BJ (cell line): Measurements from ENCODE around the gene TRPV4. TPM values are rescaled to one million over a fixed set of nuclear protein-coding genes. Genes with fewer than 3 reads are reported as not detected.

Experiments used
- CTCF ChIA-PET: fragments of 350-600 bp; formaldehyde crosslinking; extraction: SDS; loops from one replicate; lab custom pipeline; 2021; ENCODE audit warnings: antibody characterized with exemption, inconsistent platforms; lab: Yijun Ruan, JAX
- POLR2A ChIA-PET: fragments of 300-600 bp; sonication (Branson Sonifier 250); formaldehyde crosslinking; extraction: SDS; loops from one replicate; lab custom pipeline; 2021; ENCODE audit warnings: antibody characterized with exemption; lab: Charles Lee
- DNase-seq: peaks from one replicate; pipeline ENCODE4 v3.0.0-alpha.2; 2011; ENCODE audit warnings: low read depth
- H3K27me3 ChIP-seq: 2 replicates; pipeline ENCODE4 v1.6.0; 2011; ENCODE audit warnings: low read length; ENCODE audit not compliant: control insufficient read depth, insufficient read depth
- H3K36me3 ChIP-seq: 2 replicates; pipeline ENCODE4 v1.5.1; 2011; ENCODE audit warnings: low read length; ENCODE audit not compliant: control insufficient read depth, insufficient read depth
- H3K4me3 ChIP-seq: 2 replicates; pipeline ENCODE4 v1.5.1; 2011; ENCODE audit warnings: low read depth, mild to moderate bottlenecking, control low read depth, low read length
- polyA plus RNA-seq: library from polyadenylated mRNA; depleted of rRNA; stranded (reverse); fragments of >200 nt; gene quantifications from 2 replicates; pipeline ENCODE4 v1.2.3, GENCODE V29; 2011
- TF ChIP-seq, protein P1 (sequence below): IDR thresholded peaks from 2 replicates; pipeline ENCODE4 v1.5.1; 2011; ENCODE audit warnings: low read depth, mild to moderate bottlenecking, control low read depth, inconsistent platforms, low read length, moderate library complexity; ENCODE audit not compliant: insufficient read depth

The TRPV4 gene
- polyA plus RNA-seq, 1 experiment: 13.4 TPM

DNA sequence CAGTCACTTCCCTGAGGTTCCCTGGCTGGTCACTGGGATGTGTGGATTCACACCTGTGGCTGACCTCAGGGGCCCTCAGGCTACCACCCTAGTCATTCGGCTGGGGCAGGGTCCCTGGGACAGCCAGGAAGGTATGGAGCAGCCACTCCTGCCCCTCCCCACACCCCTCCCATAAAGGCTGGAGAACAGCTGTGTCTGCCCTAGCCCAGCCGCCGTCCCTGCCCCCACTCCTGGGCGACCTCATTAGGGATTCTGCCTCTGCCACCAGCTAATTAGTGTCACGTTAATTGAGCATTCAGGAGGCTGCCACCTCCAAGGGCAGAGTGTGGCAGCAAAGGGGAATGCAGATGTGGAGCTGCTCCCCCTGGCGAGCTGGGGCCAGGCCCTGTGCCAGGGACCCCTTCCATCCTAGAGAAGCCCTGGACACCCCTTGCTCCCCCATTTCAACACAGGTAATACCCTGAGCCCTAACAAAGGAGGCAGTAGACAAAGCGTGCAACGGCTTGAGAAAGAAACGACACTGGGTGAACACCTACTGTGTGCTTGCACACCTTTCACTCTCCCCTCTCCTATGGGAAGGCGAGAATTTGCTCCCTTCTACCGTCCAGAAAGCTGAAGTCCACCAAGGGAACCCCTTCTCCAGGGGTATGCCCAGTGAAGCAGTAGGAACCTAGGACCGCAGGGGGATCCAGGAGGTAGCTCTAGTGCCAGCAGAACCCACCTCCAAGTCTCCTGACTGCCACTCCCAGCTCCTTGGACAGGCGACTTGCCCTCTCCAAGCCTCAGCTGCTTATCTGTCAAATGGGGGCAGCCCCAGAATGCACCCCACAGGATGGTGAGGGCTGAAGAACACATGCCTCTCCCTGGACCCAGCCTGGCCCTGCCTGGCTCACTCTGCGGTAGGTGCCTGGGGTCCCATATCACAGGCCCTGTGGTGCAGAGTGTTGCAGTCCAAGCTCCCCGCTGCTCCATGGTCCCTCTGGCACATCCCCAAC is 74.5 kb downstream of the TRPV4 start:
- ChIA-PET POLR2A (no interaction called here), CTCF (no interaction called here)
- no peak overlapping the region for H3K4me3 ChIP-seq
- H3K36me3 ChIP-seq: no peaks in the 10 kb centered on the region
- H3K27me3 ChIP-seq: peaks cover 2% of the 10 kb centered on the region; the same call in 1 of the 2 replicates
- TF ChIP-seq, protein P1, sequence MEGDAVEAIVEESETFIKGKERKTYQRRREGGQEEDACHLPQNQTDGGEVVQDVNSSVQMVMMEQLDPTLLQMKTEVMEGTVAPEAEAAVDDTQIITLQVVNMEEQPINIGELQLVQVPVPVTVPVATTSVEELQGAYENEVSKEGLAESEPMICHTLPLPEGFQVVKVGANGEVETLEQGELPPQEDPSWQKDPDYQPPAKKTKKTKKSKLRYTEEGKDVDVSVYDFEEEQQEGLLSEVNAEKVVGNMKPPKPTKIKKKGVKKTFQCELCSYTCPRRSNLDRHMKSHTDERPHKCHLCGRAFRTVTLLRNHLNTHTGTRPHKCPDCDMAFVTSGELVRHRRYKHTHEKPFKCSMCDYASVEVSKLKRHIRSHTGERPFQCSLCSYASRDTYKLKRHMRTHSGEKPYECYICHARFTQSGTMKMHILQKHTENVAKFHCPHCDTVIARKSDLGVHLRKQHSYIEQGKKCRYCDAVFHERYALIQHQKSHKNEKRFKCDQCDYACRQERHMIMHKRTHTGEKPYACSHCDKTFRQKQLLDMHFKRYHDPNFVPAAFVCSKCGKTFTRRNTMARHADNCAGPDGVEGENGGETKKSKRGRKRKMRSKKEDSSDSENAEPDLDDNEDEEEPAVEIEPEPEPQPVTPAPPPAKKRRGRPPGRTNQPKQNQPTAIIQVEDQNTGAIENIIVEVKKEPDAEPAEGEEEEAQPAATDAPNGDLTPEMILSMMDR: no peak
- DNase-seq: no peak

DNA sequence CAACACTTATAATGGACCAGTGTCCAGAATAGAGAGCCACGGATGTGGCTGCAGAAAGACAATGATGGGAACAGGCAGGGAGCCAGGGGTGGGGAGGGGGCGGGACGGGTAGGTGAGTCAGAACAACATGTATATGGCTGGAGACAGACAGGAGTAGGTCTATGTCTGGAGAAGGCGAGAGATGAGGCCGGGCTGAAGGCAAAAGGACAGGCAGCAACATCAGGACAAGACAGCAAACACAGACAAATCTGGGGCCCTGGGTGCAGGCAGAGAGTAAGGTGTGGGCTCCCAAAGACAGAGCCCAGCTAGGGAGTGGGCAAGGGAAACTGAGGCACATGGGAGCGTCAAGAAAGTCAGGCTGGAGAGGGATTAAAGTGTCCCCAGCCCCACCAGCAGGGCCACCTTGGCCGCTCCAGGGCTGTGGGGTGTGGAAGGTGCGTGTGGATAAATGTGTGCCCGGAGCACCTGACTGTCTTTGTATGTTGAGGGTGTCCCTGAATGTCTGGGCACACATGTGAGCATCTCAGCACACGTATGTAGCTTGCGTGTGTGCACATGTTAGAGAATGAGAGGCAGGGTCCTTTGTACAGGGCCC is 75.4 kb downstream of the TRPV4 start:
- CTCF ChIA-PET: no interaction called here
- Histone ChIP-seq H3K27me3 (peaks cover 2% of the 10 kb centered on the region; the same call in 1 of the 2 replicates), H3K36me3 (no peaks in the 10 kb centered on the region), H3K4me3 (no peak overlapping the region)
- POLR2A ChIA-PET: no interaction called here
- no peak for DNase-seq
- TF ChIP-seq, protein P1: no peak

DNA sequence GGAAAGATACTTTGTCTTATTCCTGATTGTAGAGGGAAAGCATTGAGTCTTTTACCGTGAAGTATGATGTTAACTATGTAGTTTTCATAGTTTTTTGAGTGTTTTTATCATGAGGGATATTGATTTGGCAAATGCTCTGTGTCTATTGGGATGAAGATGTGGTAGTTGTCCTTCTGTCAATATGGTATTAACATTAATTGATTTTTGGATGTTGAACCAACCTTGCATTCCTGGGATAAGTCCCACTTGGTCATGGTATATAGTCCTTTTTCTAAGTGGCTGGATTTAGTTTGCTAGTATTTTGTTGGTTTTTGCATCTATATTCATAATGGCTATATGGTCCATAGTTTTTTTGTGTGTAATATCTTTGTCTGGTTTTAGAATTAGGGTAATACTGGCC is 76.7 kb downstream of the TRPV4 start:
- TF ChIP-seq, protein P1: no peak
- POLR2A ChIA-PET: no interaction called here
- CTCF ChIA-PET: no interaction called here
- Histone ChIP-seq H3K36me3 (no peaks in the 10 kb centered on the region), H3K4me3 (no peak overlapping the region), H3K27me3 (peaks cover 2% of the 10 kb centered on the region; the same call in 1 of the 2 replicates)
- no peak for DNase-seq

DNA sequence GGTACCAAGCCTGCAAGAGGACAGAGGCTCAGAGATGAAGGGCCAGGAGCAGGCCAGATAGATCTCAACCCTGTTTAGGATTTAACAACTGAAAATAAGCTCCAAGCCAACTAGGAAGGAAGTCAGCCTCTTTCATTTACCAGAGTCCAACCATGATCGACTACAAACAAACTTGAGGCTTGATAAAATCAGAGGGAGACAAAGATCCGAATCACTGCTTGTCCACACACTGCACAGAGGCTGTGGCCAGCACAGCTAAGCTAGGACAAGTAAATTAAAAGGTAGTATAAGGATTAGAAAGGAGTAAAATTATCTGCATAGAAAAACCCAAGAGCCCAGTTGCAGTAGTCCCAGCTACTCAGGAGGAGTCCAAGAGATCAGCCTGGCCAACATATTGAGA is 79.2 kb downstream of the TRPV4 start:
- ChIA-PET CTCF (interaction anchor here (0.8 to 0.9 kb wide), 2 partner anchors 30 to 156 kb away, joined by 3 read pairs; no protein-coding TSS in a partner anchor), POLR2A (no interaction called here)
- no peaks in the 10 kb centered on the region for H3K36me3 ChIP-seq
- TF ChIP-seq, protein P1: no peak
- H3K27me3 ChIP-seq: no peaks in the 10 kb centered on the region; the same call in 1 of the 2 replicates
- no peak overlapping the region for H3K4me3 ChIP-seq
- DNase-seq: no peak

DNA sequence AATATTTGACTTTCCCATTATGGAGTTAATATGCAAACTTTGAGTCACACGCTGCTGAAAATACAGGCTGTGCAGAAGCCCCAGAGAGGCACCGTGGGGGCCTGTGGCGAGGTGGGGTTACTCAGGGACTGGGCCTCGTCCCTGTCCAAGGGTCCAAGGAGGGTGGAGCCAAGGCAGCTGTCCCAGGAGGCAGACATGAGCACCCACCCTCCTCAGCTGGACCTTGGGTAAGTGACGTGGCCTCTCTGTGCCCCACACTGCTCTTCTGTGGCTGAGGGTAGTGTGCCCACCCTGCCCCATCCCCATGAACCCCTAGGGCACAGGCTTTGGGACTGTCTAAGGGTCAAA is 80.2 kb downstream of the TRPV4 start:
- POLR2A ChIA-PET: no interaction called here
- TF ChIP-seq, protein P1: no peak
- H3K36me3 ChIP-seq: no peaks in the 10 kb centered on the region

More for the DNA sequence above, 80.2 kb downstream of the TRPV4 start:
- H3K27me3 ChIP-seq: no peaks in the 10 kb centered on the region; the same call in 1 of the 2 replicates
- no peak for DNase-seq
- H3K4me3 ChIP-seq: no peak overlapping the region
- CTCF ChIA-PET: no interaction called here
